H1 (cell line): Measurements from ENCODE around the gene NDUFAB1. TPM values are rescaled to one million over a fixed set of nuclear protein-coding genes. Genes with fewer than 3 reads are reported as not detected.

Source experiments
- CTBP2 ChIP-seq: IDR thresholded peaks from 2 replicates; pipeline ENCODE4 v1.7.0; 2011; ENCODE audit warnings: borderline replicate concordance, mild to moderate bottlenecking, moderate library complexity, mixed read lengths, low read length; ENCODE audit not compliant: insufficient read depth, insufficient read length
- EZH2 ChIP-seq: fragments of 200-600 bp; sonication (generic); IDR thresholded peaks from 2 replicates; pipeline ENCODE4 v1.7.1; 2012; ENCODE audit warnings: low read depth, mild to moderate bottlenecking, moderate library complexity, low read length, inconsistent platforms; ENCODE audit not compliant: severe bottlenecking
- JUND ChIP-seq: IDR thresholded peaks from 2 replicates; pipeline ENCODE4 v1.6.1; 2011; ENCODE audit warnings: mild to moderate bottlenecking, improper control_type of control experiment, low read length
- SP1 ChIP-seq: IDR thresholded peaks from 2 replicates; pipeline ENCODE4 v1.6.1; 2011; ENCODE audit warnings: low read depth, low read length
- TAF7 ChIP-seq: optimal IDR thresholded peaks from 2 replicates; pipeline ENCODE3; 2011; ENCODE audit warnings: low read depth, mild to moderate bottlenecking, inconsistent platforms, low read length, moderate library complexity, borderline replicate concordance
- polyA plus RNA-seq, 7 experiments: library from polyadenylated mRNA; depleted of rRNA in 3 of 7; stranded (reverse) in 5 of 7; unstranded in 2 of 7; fragments of >200 nt in 5 of 7; fragments of 200-250 nt in 2 of 7; gene quantifications; 1 replicate in 5 of 7; 2 replicates in 1 of 7; 4 replicates in 1 of 7; pipeline versions ENCODE4 v1.2.1 to v1.2.3, GENCODE V29; 2011 to 2013; ENCODE audit warnings: missing spikeins in 2 of 7, mixed read lengths in 2 of 7
- total RNA-seq: library from RNA; stranded (reverse); fragmentation: NEBNext Ultra II Directional; extraction: Animal tissue kit (Norgen Biotek cat#: 25700); gene quantifications from 2 replicates; pipeline ENCODE4 v1.2.1, GENCODE V29; 2021

The NDUFAB1 gene
- total and polyA plus RNA-seq, 2 of the 8 experiments (the other 6 are each of a cell fraction or from before 2014, with no cell fraction given): 135 to 294 TPM

DNA sequence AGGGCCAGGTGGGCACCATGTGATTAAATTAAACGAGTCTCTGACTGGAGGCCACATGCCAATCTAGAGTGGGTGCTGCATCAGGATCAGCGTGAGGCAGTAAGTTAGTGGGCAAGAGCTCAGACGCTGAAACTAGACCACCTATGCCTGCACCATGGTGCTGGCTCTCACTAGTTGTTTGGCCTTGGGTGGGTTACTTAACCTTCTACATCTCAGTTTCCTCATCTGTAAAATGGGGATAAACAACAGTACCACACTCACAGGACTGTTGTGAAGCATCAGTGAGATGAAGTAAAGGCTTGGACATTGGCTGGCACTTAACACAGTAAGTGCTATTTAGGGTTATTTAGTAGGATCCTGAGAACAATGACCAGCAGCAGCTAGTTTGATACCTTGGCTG is 5.9 kb downstream of the NDUFAB1 start (continued):
- no peak for TF ChIP-seq CTBP2
- no peak for TF ChIP-seq TAF7
- TF ChIP-seq EZH2: no peak
- TF ChIP-seq JUND: no peak
- TF ChIP-seq SP1: no peak
